HG02588 (cell line): ENCODE measurements around the gene HNRNPA3.

Experiments
- ATAC-seq: cut with Tn5 transposase; IDR thresholded peaks from one replicate; pipeline ENCODE4 v1.9.1; 2021; ENCODE audit warnings: mild to moderate bottlenecking, moderate library complexity; ENCODE audit not compliant: unreplicated experiment

The HNRNPA3 gene

GRCh38 chr2:177271981-177272666 lies 59.5 kb downstream of the HNRNPA3 start:
- no peak for ATAC-seq

DNA sequence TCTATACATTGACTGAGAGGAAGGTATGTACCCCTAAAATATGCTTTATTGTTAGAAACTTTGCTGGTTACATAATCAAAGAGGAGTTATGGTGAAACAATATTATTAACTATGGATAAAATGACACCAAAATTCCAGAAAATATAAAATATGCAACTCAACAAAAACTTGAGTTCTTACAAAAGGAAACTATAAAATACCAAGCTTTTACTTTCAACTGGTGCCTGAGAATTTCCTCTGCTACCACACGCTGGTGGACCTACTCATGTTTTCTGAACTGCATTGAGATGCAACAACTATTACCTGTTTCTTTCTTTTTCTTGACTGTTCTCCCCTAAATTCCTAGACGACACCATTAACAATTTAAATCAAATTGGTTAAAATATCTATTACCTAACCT lies 60.2 kb downstream of the HNRNPA3 start:
- ATAC-seq, result no peak

GRCh38 chr2:177273408-177273807 lies 60.8 kb downstream of the HNRNPA3 start:
- no peak for ATAC-seq
